ENCODE results near the gene KRTAP10-3. TPM values are rescaled to one million over a fixed set of nuclear protein-coding genes. Genes with fewer than 3 reads are reported as not detected.

KRTAP10-3 gene
- total and polyA plus RNA-seq, 2 donors (not counting 3 experiments of a cell fraction or from before 2014, with no cell fraction given) = not detected

GRCh38 chr21:44579056-44579832 lies 20.6 kb upstream of the KRTAP10-3 start:
- H3K79me2 ChIP-seq (ENCODE audit: control insufficient read depth, insufficient read depth, low read length) = no peaks in the 10 kb centered on the region
- POLR2A ChIA-PET = no interaction called here
- no peak for DNase-seq (ENCODE audit: low read depth, low spot score)
- H3K36me3 ChIP-seq (ENCODE audit: control insufficient read depth in 2 of 2, extremely low read depth in 1 of 2, insufficient read depth in 2 of 2, low read length in 2 of 2) = no peaks in the 10 kb centered on the region
- CTCF ChIA-PET = no interaction called here
- no peaks in the 10 kb centered on the region for H3K9me1 ChIP-seq (replicated peaks; ENCODE audit: control insufficient read depth, extremely low read depth, insufficient read depth, low read length)
- H3K9me3 ChIP-seq (replicated peaks; ENCODE audit: control insufficient read depth, insufficient read depth, low read length) = no peaks in the 10 kb centered on the region
- H3K9ac ChIP-seq (replicated peaks; ENCODE audit: extremely low read depth, insufficient read depth, low read length) = no peak overlapping the region
- no peak overlapping the region for H3K4me2 ChIP-seq (ENCODE audit: insufficient read depth, low read length)
- no peak overlapping the region for H2AFZ ChIP-seq (ENCODE audit: low read depth, low read length)
- dilution Hi-C loops (cut with MboI; ENCODE audit: extremely low pct_ligation_motif_present, low sequenced_read_pairs) = no loop called here
- no peaks in the 10 kb centered on the region for H3K4me1 ChIP-seq (ENCODE audit: control insufficient read depth, extremely low read depth, insufficient read depth, low read length)
- H3K27ac ChIP-seq (ENCODE audit: insufficient read depth, low read depth, low read length) = no peak overlapping the region
- FAIRE-seq = no peak
- BruUV-seq (replicated peaks) = no TSS peak
- no peak overlapping the region for H3K4me3 ChIP-seq (replicated peaks in 1 of 3; ENCODE audit: insufficient read depth in 1 of 3, low read depth in 1 of 3, low read length in 3 of 3)
- no peaks in the 10 kb centered on the region for H4K20me1 ChIP-seq (replicated peaks; ENCODE audit: control insufficient read depth, extremely low read depth, insufficient read depth, low read length)
- intact Hi-C loops (cut with micrococcal nuclease) = no loop called here
- H3K27me3 ChIP-seq (ENCODE audit: control insufficient read depth in 2 of 2, insufficient read depth in 2 of 2, low read length in 2 of 2) = peaks cover 0 to 3% of the 10 kb centered on the region in 2 experiments
- TF ChIP-seq MAX (IDR thresholded peaks at IDR 0.05; ENCODE audit: insufficient read depth, insufficient read length) = no peak
- no peak for TF ChIP-seq FOS (IDR thresholded peaks at IDR 0.05; ENCODE audit: borderline replicate concordance, insufficient read depth, low read length)
- TF ChIP-seq POLR2AphosphoS5 (IDR thresholded peaks at IDR 0.05; ENCODE audit: insufficient read depth, low read depth, low read length) = no peak
- TF ChIP-seq CTCF (IDR thresholded peaks at IDR 0.05; ENCODE audit: extremely low read depth in 1 of 2, insufficient read depth in 1 of 2, low read depth in 1 of 2, low read length in 2 of 2) = no peak
